ENCODE results near the gene KRT7.
A peak's percentile ranks its signal among the peaks of the same experiment; 100 is the strongest.

KRT7 gene

DNA sequence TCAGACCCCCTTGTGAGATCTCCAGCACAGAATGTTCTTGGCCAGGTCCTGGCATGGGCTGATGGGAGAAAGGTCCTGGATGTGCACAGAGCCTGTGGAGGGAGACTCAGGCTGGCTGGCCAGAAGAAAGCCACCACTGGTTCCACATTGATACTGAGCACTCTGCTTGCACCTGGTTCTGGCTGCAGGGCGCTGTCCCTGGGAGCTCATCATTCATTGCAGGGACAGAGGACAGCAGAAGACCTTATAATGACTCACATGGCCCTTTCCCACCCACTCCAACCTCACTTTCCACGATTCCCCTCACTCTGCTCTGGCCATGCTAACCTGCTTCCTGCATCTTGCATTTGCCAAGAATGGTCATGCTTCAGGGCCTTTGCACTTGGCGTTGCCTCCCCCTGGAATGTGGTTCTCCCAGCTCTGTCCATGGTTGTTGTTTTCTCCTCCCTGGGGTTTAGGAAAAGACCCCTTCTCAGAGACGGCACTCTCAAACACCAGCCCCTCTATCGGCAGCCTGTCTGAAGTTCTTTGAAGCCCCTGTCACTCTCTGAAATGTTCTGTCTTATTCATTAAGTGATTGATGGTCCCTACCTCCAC is 10.3 kb downstream of the KRT7 start:
- Histone ChIP-seq H3K4me3 (ENCODE audit: low read length) (peak overlapping the region; percentile 75), H3K79me2 (ENCODE audit: low read length) (no peaks in the 10 kb centered on the region), H3K9ac (ENCODE audit: low read length) (peak overlapping the region; percentile 84), H3K4me1 (ENCODE audit: low read length) (peaks cover 49% of the 10 kb centered on the region), H3K36me3 (replicated peaks; ENCODE audit: low read depth, low read length) (no peaks in the 10 kb centered on the region), H2AFZ (ENCODE audit: low read depth, low read length) (peak overlapping the region; percentile 57), H3K9me3 (ENCODE audit: insufficient read depth, low read length) (no peaks in the 10 kb centered on the region), H4K20me1 (ENCODE audit: insufficient read depth, low read length) (no peaks in the 10 kb centered on the region), H3K27ac (ENCODE audit: low read length) (peak overlapping the region; percentile 81), H3K4me2 (ENCODE audit: low read length) (peak overlapping the region; percentile 89), H3K27me3 (ENCODE audit: low read depth, low read length) (no peaks in the 10 kb centered on the region)
- TF ChIP-seq, protein P1, sequence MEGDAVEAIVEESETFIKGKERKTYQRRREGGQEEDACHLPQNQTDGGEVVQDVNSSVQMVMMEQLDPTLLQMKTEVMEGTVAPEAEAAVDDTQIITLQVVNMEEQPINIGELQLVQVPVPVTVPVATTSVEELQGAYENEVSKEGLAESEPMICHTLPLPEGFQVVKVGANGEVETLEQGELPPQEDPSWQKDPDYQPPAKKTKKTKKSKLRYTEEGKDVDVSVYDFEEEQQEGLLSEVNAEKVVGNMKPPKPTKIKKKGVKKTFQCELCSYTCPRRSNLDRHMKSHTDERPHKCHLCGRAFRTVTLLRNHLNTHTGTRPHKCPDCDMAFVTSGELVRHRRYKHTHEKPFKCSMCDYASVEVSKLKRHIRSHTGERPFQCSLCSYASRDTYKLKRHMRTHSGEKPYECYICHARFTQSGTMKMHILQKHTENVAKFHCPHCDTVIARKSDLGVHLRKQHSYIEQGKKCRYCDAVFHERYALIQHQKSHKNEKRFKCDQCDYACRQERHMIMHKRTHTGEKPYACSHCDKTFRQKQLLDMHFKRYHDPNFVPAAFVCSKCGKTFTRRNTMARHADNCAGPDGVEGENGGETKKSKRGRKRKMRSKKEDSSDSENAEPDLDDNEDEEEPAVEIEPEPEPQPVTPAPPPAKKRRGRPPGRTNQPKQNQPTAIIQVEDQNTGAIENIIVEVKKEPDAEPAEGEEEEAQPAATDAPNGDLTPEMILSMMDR (IDR thresholded peaks at IDR 0.05; ENCODE audit: low read depth, low read length): no peak
- no peak for TF ChIP-seq EZH2phosphoT487 (IDR thresholded peaks at IDR 0.05; ENCODE audit: low read depth)

DNA sequence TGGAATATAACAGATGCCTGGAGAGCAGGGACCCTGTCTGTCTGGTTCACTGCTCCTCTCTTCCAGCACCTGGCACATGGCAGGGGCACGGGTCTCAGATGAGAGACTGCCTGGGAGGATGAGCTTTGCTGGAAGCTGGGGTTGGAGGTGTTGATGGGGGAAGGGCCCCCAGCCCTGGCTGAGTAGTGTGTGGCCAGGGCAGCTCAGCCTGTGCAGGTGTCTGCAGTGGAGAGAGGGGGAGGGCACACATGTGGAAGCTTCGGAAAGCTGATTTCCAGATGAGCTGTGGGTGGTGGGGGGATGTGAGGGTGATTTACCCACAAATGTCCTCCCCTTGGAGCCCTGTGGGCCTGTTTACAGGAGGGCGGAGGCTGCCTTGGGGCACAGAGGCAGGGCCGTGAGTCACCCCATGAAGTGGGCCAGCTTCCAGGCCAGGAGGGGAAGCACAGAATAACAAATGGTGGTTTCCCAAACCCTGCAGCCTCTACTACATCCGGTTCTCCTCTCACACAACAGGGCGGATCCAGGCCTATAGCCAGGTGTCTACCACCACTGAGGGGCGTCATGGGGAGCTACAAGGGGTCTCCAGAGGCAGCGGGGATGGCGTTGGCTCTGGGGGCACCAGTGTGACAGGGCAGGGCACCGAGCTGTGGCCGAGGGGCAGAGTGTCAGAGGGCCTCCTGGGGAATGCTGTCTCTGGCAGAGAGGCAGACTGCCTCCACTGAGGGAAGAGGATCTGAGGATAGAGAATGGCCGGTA is 11.0 kb downstream of the KRT7 start:
- TF ChIP-seq, protein P1 (IDR thresholded peaks at IDR 0.05; ENCODE audit: low read depth, low read length): peak; percentile 18; the same call in 1 of the 2 replicates
- TF ChIP-seq EZH2phosphoT487 (IDR thresholded peaks at IDR 0.05; ENCODE audit: low read depth): no peak
- Histone ChIP-seq H3K9ac (ENCODE audit: low read length) (peak overlapping the region; percentile 84), H3K4me1 (ENCODE audit: low read length) (peaks cover 55% of the 10 kb centered on the region), H3K27ac (ENCODE audit: low read length) (peak overlapping the region; percentile 81), H3K27me3 (ENCODE audit: low read depth, low read length) (no peaks in the 10 kb centered on the region), H3K9me3 (ENCODE audit: insufficient read depth, low read length) (no peaks in the 10 kb centered on the region), H2AFZ (ENCODE audit: low read depth, low read length) (peak overlapping the region; percentile 57), H3K79me2 (ENCODE audit: low read length) (no peaks in the 10 kb centered on the region), H3K4me2 (ENCODE audit: low read length) (peak overlapping the region; percentile 89), H3K36me3 (replicated peaks; ENCODE audit: low read depth, low read length) (no peaks in the 10 kb centered on the region), H4K20me1 (ENCODE audit: insufficient read depth, low read length) (no peaks in the 10 kb centered on the region), H3K4me3 (ENCODE audit: low read length) (peak overlapping the region; percentile 75)

DNA sequence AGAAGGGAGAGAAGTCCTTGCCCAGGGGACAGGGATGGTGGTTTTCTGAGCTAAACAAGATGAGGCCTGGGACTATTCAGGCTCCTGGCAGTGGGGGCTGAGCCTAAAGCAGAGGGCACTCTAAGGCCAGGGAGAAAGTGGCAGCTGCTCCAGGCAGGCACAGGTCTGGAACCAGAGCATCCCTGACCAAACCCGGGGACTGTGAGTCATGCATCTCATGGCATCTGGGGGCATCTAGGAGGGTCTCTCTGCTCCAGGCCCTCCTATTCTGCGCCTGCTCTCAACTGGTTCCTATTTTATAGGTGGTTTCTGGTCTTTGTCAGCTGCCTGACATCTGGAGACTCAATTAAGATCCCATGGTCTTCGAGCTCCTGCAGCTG is 11.6 kb downstream of the KRT7 start:
- TF ChIP-seq, protein P1 (IDR thresholded peaks at IDR 0.05; ENCODE audit: low read depth, low read length): no peak; the same call in 1 of the 2 replicates
- TF ChIP-seq EZH2phosphoT487 (IDR thresholded peaks at IDR 0.05; ENCODE audit: low read depth): no peak
- Histone ChIP-seq H3K4me2 (ENCODE audit: low read length) (peak overlapping the region; percentile 89), H4K20me1 (ENCODE audit: insufficient read depth, low read length) (no peaks in the 10 kb centered on the region), H3K36me3 (replicated peaks; ENCODE audit: low read depth, low read length) (no peaks in the 10 kb centered on the region), H3K9ac (ENCODE audit: low read length) (peak overlapping the region; percentile 84), H3K9me3 (ENCODE audit: insufficient read depth, low read length) (no peaks in the 10 kb centered on the region), H3K4me1 (ENCODE audit: low read length) (peaks cover 58% of the 10 kb centered on the region), H3K4me3 (ENCODE audit: low read length) (peak overlapping the region; percentile 75), H2AFZ (ENCODE audit: low read depth, low read length) (peak overlapping the region; percentile 57), H3K27ac (ENCODE audit: low read length) (peak overlapping the region; percentile 81), H3K79me2 (ENCODE audit: low read length) (no peaks in the 10 kb centered on the region), H3K27me3 (ENCODE audit: low read depth, low read length) (no peaks in the 10 kb centered on the region)

DNA sequence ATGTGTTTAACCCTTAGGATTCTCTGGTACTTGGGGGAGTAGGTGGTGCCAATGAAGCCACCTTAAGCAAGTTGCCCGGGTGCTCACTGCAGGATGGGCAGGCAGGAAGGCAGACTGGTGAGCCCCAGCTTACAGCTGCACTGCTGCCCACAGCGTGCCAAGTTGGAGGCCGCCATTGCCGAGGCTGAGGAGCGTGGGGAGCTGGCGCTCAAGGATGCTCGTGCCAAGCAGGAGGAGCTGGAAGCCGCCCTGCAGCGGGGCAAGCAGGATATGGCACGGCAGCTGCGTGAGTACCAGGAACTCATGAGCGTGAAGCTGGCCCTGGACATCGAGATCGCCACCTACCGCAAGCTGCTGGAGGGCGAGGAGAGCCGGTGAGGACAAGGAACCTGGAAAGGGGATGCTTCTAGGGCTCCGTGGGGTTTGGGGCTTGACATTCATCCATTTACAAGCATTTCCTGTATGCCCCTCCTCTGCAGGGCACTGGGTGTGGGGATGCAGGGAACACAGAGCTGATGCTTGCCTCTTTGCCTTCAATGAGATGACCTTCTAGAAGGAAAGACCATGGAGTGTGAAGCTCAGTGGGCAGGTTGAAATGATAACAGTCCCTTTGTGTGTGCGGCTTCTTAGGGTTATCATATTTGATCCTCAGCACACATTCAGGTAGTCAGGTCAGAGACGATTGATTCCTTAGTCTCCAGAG is 12.4 kb downstream of the KRT7 start:
- Histone ChIP-seq H3K9me3 (ENCODE audit: insufficient read depth, low read length) (no peaks in the 10 kb centered on the region), H2AFZ (ENCODE audit: low read depth, low read length) (no peak overlapping the region), H3K27me3 (ENCODE audit: low read depth, low read length) (no peaks in the 10 kb centered on the region), H3K4me3 (ENCODE audit: low read length) (peak overlapping the region; percentile 75; the same call in 1 of the 2 replicates), H3K79me2 (ENCODE audit: low read length) (no peaks in the 10 kb centered on the region), H3K4me1 (ENCODE audit: low read length) (peaks cover 58% of the 10 kb centered on the region), H4K20me1 (ENCODE audit: insufficient read depth, low read length) (no peaks in the 10 kb centered on the region), H3K36me3 (replicated peaks; ENCODE audit: low read depth, low read length) (no peaks in the 10 kb centered on the region), H3K27ac (ENCODE audit: low read length) (peak overlapping the region; percentile 81; the same call in 1 of the 2 replicates), H3K9ac (ENCODE audit: low read length) (no peak overlapping the region; the same call in 1 of the 2 replicates), H3K4me2 (ENCODE audit: low read length) (peak overlapping the region; percentile 89)
- TF ChIP-seq, protein P1 (IDR thresholded peaks at IDR 0.05; ENCODE audit: low read depth, low read length): no peak
- TF ChIP-seq EZH2phosphoT487 (IDR thresholded peaks at IDR 0.05; ENCODE audit: low read depth): no peak

Measured in OCI-LY3 (cell line).